ENCODE data around the gene OR9K2. TPM values are rescaled to one million over a fixed set of nuclear protein-coding genes. Genes with fewer than 3 reads are reported as not detected.

Gene OR9K2
- total and polyA plus RNA-seq, 10 of the 15 experiments (the other 5 are each of a cell fraction or from before 2014, with no cell fraction given) = not detected

DNA sequence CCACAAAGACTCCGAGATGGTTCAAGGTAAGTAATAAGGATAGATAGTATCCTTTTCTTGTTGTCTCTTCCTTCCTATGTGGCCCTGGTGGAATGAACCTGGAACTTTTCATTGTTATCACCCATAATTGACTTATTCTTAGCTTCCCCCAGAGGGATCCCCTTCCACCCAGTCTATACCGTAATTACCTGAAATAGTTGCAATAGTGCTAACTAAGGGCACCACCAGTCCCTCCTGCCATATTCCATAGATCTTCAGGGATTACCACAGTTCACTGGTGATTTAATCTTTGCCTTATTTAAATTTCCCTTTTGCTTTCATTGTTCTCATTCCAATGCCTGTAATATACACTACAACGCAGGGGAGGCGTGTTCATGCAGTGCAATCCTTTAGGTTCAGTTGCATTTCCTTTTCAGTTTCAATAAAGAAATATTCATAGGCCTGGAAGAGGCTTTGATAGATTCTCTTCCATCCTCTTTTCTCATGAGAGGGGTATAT is 13.8 kb upstream of the OR9K2 start:
- H3K36me3 ChIP-seq (ENCODE audit: control insufficient read depth in 2 of 2, insufficient read depth in 2 of 2, low read length in 1 of 2) = no peaks in the 10 kb centered on the region
- H3K4me2 ChIP-seq (ENCODE audit: control insufficient read depth, insufficient read depth) = no peak overlapping the region
- ATAC-seq (no peak), DNase-seq (ENCODE audit: low read depth, low spot score) (no peak), FAIRE-seq (no peak)
- intact Hi-C loops (cut with micrococcal nuclease; ENCODE audit: unreplicated experiment) = no loop called here
- in situ Hi-C loops (cut with MboI) = no loop called here
- H3K9ac ChIP-seq (ENCODE audit: control insufficient read depth, insufficient read depth, low read length) = no peak overlapping the region
- no peak for TF ChIP-seq POLR2AphosphoS2 (IDR thresholded peaks at IDR 0.05; ENCODE audit: low read depth, low read length)
- no peak for TF ChIP-seq ZBED1 (IDR thresholded peaks at IDR 0.05; ENCODE audit: borderline replicate concordance)
- no peak for TF ChIP-seq NBN (IDR thresholded peaks at IDR 0.05)
- no peak for TF ChIP-seq DPF2 (IDR thresholded peaks at IDR 0.05)
- no peak for TF ChIP-seq MYC (IDR thresholded peaks at IDR 0.05; ENCODE audit: insufficient read depth, insufficient read length, insufficient replicate concordance, low read length, severe bottlenecking)
- no peak for TF ChIP-seq RFX5 (IDR thresholded peaks at IDR 0.05; ENCODE audit: low read depth, low read length)
- TF ChIP-seq IKZF1 (conservative IDR thresholded peaks at IDR 0.05) = no peak
- no peak for TF ChIP-seq NFYB (IDR thresholded peaks at IDR 0.05; ENCODE audit: insufficient read depth, low read depth, low read length)
- TF ChIP-seq MTA2 (IDR thresholded peaks at IDR 0.05; ENCODE audit: low read depth) = no peak
- H3K27me3 ChIP-seq (replicated peaks in 1 of 2; ENCODE audit: control insufficient read depth in 2 of 2, insufficient read depth in 2 of 2, low read length in 1 of 2) = 0 out of 4 replicates have a peak, but pooled peaks cover 0 to 2% of the 10 kb centered on the region in 2 experiments
- H3K79me2 ChIP-seq (ENCODE audit: control insufficient read depth, insufficient read depth, low read length) = no peaks in the 10 kb centered on the region
- H3K4me1 ChIP-seq (ENCODE audit: control insufficient read depth, insufficient read depth, low read length) = no peaks in the 10 kb centered on the region
- no TSS peak for BruUV-seq (replicated peaks)
- CTCF ChIA-PET = no interaction called here
- no peak overlapping the region for H2AFZ ChIP-seq (ENCODE audit: control insufficient read depth, low read depth, low read length)
- no peak overlapping the region for H3K27ac ChIP-seq (ENCODE audit: control insufficient read depth, insufficient read depth)
- SMC1A ChIA-PET (ENCODE audit: uncharacterized antibody, unreplicated experiment) = interaction anchor here (1.1 kb wide), 1 partner anchor 17 kb away, joined by 3 read pairs; no protein-coding TSS in a partner anchor
- no peak overlapping the region for H3K4me3 ChIP-seq
- no peaks in the 10 kb centered on the region for H4K20me1 ChIP-seq (ENCODE audit: control insufficient read depth, insufficient read depth)
- no peaks in the 10 kb centered on the region for H3K9me3 ChIP-seq (replicated peaks; ENCODE audit: control insufficient read depth, insufficient read depth, low read length)
- POLR2A ChIA-PET = no interaction called here
- RAD21 ChIA-PET (ENCODE audit: unreplicated experiment) = no interaction called here
- whole genome bisulfite sequencing (ENCODE audit: insufficient coverage, insufficient replicate concordance, low lambda C conversion rate, missing lambda C conversion rate) = 61% methylated on average over 4 of the region's 4 CpGs

GRCh38 chr12:55116152-55116551 is 10.1 kb upstream of the OR9K2 start:
- no peaks in the 10 kb centered on the region for H3K4me1 ChIP-seq (ENCODE audit: control insufficient read depth, insufficient read depth, low read length)
- no peak for FAIRE-seq
- no peak for DNase-seq (ENCODE audit: low read depth, low spot score)
- no peak for TF ChIP-seq BHLHE40 (IDR thresholded peaks at IDR 0.05; ENCODE audit: borderline replicate concordance in 1 of 2, low read depth in 2 of 2, low read length in 1 of 2)
- TF ChIP-seq, protein P1, sequence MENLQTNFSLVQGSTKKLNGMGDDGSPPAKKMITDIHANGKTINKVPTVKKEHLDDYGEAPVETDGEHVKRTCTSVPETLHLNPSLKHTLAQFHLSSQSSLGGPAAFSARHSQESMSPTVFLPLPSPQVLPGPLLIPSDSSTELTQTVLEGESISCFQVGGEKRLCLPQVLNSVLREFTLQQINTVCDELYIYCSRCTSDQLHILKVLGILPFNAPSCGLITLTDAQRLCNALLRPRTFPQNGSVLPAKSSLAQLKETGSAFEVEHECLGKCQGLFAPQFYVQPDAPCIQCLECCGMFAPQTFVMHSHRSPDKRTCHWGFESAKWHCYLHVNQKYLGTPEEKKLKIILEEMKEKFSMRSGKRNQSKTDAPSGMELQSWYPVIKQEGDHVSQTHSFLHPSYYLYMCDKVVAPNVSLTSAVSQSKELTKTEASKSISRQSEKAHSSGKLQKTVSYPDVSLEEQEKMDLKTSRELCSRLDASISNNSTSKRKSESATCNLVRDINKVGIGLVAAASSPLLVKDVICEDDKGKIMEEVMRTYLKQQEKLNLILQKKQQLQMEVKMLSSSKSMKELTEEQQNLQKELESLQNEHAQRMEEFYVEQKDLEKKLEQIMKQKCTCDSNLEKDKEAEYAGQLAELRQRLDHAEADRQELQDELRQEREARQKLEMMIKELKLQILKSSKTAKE (IDR thresholded peaks at IDR 0.05; ENCODE audit: low read depth, poor library complexity, severe bottlenecking) = no peak
- no peak for TF ChIP-seq NFYB (IDR thresholded peaks at IDR 0.05; ENCODE audit: insufficient read depth, low read depth, low read length)
- no peak for TF ChIP-seq EP300 (IDR thresholded peaks at IDR 0.05; ENCODE audit: borderline replicate concordance in 1 of 2, control insufficient read depth in 1 of 2, low read depth in 2 of 2, low read length in 2 of 2)
- TF ChIP-seq ESRRA (IDR thresholded peaks at IDR 0.05; ENCODE audit: low read length) = no peak
- no peak for TF ChIP-seq SUPT20H (IDR thresholded peaks at IDR 0.05; ENCODE audit: borderline replicate concordance, control insufficient read depth, low read depth, low read length)
- no peak for TF ChIP-seq NR2C2 (IDR thresholded peaks at IDR 0.05; ENCODE audit: borderline replicate concordance, control insufficient read depth, insufficient read length, low read depth)
- TF ChIP-seq POLR2AphosphoS2 (IDR thresholded peaks at IDR 0.05; ENCODE audit: low read depth, low read length) = no peak
- no peak for TF ChIP-seq SREBF1 (IDR thresholded peaks at IDR 0.05; ENCODE audit: low read length)

More at GRCh38 chr12:55116152-55116551, 10.1 kb upstream of the OR9K2 start:
- ChIA-PET CTCF (no interaction called here), POLR2A (no interaction called here), RAD21 (ENCODE audit: unreplicated experiment) (no interaction called here), SMC1A (ENCODE audit: uncharacterized antibody, unreplicated experiment) (no interaction called here)
- Histone ChIP-seq H3K36me3 (ENCODE audit: control insufficient read depth in 2 of 2, insufficient read depth in 2 of 2, low read length in 1 of 2) (no peaks in the 10 kb centered on the region), H3K4me2 (ENCODE audit: control insufficient read depth, insufficient read depth) (no peak overlapping the region), H3K9me3 (replicated peaks; ENCODE audit: control insufficient read depth, insufficient read depth, low read length) (no peaks in the 10 kb centered on the region), H3K27me3 (replicated peaks in 1 of 2; ENCODE audit: control insufficient read depth in 2 of 2, insufficient read depth in 2 of 2, low read length in 1 of 2) (0 out of 4 replicates have a peak, but pooled peaks cover 0 to 2% of the 10 kb centered on the region in 2 experiments), H3K9ac (ENCODE audit: control insufficient read depth, insufficient read depth, low read length) (no peak overlapping the region), H4K20me1 (ENCODE audit: control insufficient read depth, insufficient read depth) (no peaks in the 10 kb centered on the region), H3K27ac (ENCODE audit: control insufficient read depth, insufficient read depth) (no peak overlapping the region), H3K4me3 (no peak overlapping the region), H3K79me2 (ENCODE audit: control insufficient read depth, insufficient read depth, low read length) (no peaks in the 10 kb centered on the region), H2AFZ (ENCODE audit: control insufficient read depth, low read depth, low read length) (no peak overlapping the region)
- BruUV-seq (replicated peaks) = no TSS peak
- intact Hi-C loops (cut with micrococcal nuclease; ENCODE audit: unreplicated experiment) (no loop called here), in situ Hi-C loops (cut with MboI) (no loop called here)
- ATAC-seq = no peak
- WGBS (ENCODE audit: insufficient coverage, insufficient replicate concordance, low lambda C conversion rate, missing lambda C conversion rate) = 28% methylated on average over 1 of the region's 1 CpG

Measured in GM12878 (cell line).